ENCODE data around the gene MAGI2.

MAGI2 gene

DNA sequence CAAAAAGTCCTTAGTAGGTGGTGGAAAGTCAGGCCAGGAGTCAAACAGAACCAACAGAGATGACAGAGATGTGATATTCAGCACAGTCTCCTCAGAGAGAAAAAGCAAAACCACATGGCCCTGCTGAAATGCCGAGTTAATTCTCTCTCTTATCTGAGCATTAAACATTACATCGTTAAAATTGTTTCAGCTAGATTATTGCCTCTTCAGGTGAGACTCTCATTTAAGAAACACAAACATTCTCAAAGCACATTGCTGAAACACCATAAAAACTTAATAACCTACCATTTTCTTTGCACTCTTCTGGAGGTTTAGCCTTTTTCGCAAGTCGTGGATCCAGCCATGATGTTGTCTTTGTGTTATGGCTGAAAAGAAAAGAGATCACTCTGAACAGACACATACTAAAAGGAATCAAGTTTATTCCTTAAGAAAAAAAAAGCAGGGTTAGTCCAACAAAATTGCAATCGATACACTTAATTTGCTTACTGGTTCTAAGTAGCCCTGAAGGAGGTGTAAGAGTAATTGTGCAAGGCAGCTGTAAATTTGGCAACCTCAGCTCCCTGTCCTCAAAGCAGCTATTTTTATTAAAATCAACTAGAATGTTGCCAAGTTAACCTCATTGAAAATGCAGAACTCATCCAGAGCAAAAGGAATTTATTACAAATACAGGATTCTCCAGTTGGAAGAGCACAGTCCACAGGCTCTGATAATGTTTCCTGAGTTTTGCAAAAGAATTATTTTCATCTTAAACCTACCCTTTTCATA, 963.8 kb downstream of the MAGI2 start:
- no peaks in the 10 kb centered on the region for H3K9me3 ChIP-seq (ENCODE audit: control insufficient read depth, low read length)
- H3K4me1 ChIP-seq (ENCODE audit: control insufficient read depth, insufficient read depth, low read length, poor library complexity, severe bottlenecking), result no peaks in the 10 kb centered on the region
- no peaks in the 10 kb centered on the region for H3K27me3 ChIP-seq (replicated peaks; ENCODE audit: control insufficient read depth, insufficient read depth, low read length, poor library complexity, severe bottlenecking)
- H3K27ac ChIP-seq (ENCODE audit: insufficient read depth, low read length, poor library complexity, severe bottlenecking), result no peak overlapping the region
- no peaks in the 10 kb centered on the region for H3K36me3 ChIP-seq (ENCODE audit: control insufficient read depth, insufficient read depth, low read length)
- no peak for DNase-seq
- H3K4me3 ChIP-seq (ENCODE audit: insufficient read depth, low read depth, low read length, poor library complexity, severe bottlenecking), result no peak overlapping the region

DNA sequence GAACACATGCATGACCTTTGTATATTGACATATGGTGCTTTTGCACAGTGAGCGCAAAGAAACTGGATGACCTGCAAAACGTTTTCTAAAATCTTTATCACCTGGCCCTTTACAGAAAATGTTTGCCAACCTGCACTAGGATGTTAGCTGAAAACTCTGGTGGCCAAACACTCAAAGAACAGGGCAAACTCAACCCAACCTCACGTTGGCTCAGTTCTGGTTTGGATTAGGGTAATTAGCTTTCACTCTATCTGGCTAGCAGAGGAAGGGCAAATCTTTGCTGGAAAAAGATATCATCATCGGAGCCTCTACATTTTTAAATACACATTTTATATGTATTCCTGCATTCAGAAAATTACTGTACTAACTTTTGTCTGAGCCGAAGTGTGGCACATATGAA, 966.0 kb downstream of the MAGI2 start:
- Histone ChIP-seq H3K27me3 (replicated peaks; ENCODE audit: control insufficient read depth, insufficient read depth, low read length, poor library complexity, severe bottlenecking) (no peaks in the 10 kb centered on the region), H3K9me3 (ENCODE audit: control insufficient read depth, low read length) (no peaks in the 10 kb centered on the region), H3K36me3 (ENCODE audit: control insufficient read depth, insufficient read depth, low read length) (no peaks in the 10 kb centered on the region), H3K4me3 (ENCODE audit: insufficient read depth, low read depth, low read length, poor library complexity, severe bottlenecking) (no peak overlapping the region), H3K27ac (ENCODE audit: insufficient read depth, low read length, poor library complexity, severe bottlenecking) (no peak overlapping the region), H3K4me1 (ENCODE audit: control insufficient read depth, insufficient read depth, low read length, poor library complexity, severe bottlenecking) (no peaks in the 10 kb centered on the region)
- no peak for DNase-seq

GRCh38 chr7:78479348-78479747, 974.1 kb downstream of the MAGI2 start:
- Histone ChIP-seq H3K4me1 (ENCODE audit: control insufficient read depth, insufficient read depth, low read length, poor library complexity, severe bottlenecking) (no peaks in the 10 kb centered on the region), H3K36me3 (ENCODE audit: control insufficient read depth, insufficient read depth, low read length) (no peaks in the 10 kb centered on the region), H3K4me3 (ENCODE audit: insufficient read depth, low read depth, low read length, poor library complexity, severe bottlenecking) (no peak overlapping the region), H3K9me3 (ENCODE audit: control insufficient read depth, low read length) (no peaks in the 10 kb centered on the region), H3K27me3 (replicated peaks; ENCODE audit: control insufficient read depth, insufficient read depth, low read length, poor library complexity, severe bottlenecking) (no peaks in the 10 kb centered on the region), H3K27ac (ENCODE audit: insufficient read depth, low read length, poor library complexity, severe bottlenecking) (no peak overlapping the region)
- DNase-seq, result no peak

- H3K4me1 ChIP-seq (ENCODE audit: control insufficient read depth, insufficient read depth, low read length, poor library complexity, severe bottlenecking), result no peaks in the 10 kb centered on the region
- H3K4me3 ChIP-seq (ENCODE audit: insufficient read depth, low read depth, low read length, poor library complexity, severe bottlenecking), result no peak overlapping the region
- H3K27me3 ChIP-seq (replicated peaks; ENCODE audit: control insufficient read depth, insufficient read depth, low read length, poor library complexity, severe bottlenecking), result no peaks in the 10 kb centered on the region
- H3K9me3 ChIP-seq (ENCODE audit: control insufficient read depth, low read length), result no peaks in the 10 kb centered on the region
- no peaks in the 10 kb centered on the region for H3K36me3 ChIP-seq (ENCODE audit: control insufficient read depth, insufficient read depth, low read length)
- no peak overlapping the region for H3K27ac ChIP-seq (ENCODE audit: insufficient read depth, low read length, poor library complexity, severe bottlenecking)
- DNase-seq, result no peak
Observed at GRCh38 chr7:78476851-78477405, 976.5 kb downstream of the MAGI2 start.

- no peak overlapping the region for H3K27ac ChIP-seq (ENCODE audit: insufficient read depth, low read length, poor library complexity, severe bottlenecking)
- H3K27me3 ChIP-seq (replicated peaks; ENCODE audit: control insufficient read depth, insufficient read depth, low read length, poor library complexity, severe bottlenecking), result no peaks in the 10 kb centered on the region
- no peak overlapping the region for H3K4me3 ChIP-seq (ENCODE audit: insufficient read depth, low read depth, low read length, poor library complexity, severe bottlenecking)
- no peaks in the 10 kb centered on the region for H3K4me1 ChIP-seq (ENCODE audit: control insufficient read depth, insufficient read depth, low read length, poor library complexity, severe bottlenecking)
- H3K9me3 ChIP-seq (ENCODE audit: control insufficient read depth, low read length), result no peaks in the 10 kb centered on the region
- no peaks in the 10 kb centered on the region for H3K36me3 ChIP-seq (ENCODE audit: control insufficient read depth, insufficient read depth, low read length)
- no peak for DNase-seq
Observed at GRCh38 chr7:78473571-78474301, 979.7 kb downstream of the MAGI2 start.

DNA sequence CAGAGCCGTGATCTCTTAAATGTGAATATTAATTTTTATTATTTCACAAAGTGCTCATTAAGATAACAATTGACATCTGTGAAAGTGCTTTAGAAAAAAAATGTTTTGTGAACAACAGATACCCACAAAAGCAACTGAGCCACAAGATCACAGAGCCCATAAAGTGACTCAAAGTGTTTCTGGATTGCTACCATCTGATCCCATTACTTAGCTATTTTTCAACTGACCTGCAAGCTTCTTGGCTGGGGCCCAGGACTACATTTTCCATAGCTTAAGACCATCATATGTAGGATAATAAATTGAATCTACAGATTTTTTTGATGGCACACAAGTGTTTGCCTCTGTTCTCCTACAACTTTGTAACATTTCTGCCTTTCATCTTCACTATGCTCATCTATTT, 980.4 kb downstream of the MAGI2 start:
- no peak overlapping the region for H3K4me3 ChIP-seq (ENCODE audit: insufficient read depth, low read depth, low read length, poor library complexity, severe bottlenecking)
- DNase-seq, result no peak

GRCh38 chr7:78472519-78472918, 980.9 kb downstream of the MAGI2 start:
- no peaks in the 10 kb centered on the region for H3K9me3 ChIP-seq (ENCODE audit: control insufficient read depth, low read length)
- no peaks in the 10 kb centered on the region for H3K4me1 ChIP-seq (ENCODE audit: control insufficient read depth, insufficient read depth, low read length, poor library complexity, severe bottlenecking)
- no peak overlapping the region for H3K27ac ChIP-seq (ENCODE audit: insufficient read depth, low read length, poor library complexity, severe bottlenecking)
- DNase-seq, result no peak
- no peaks in the 10 kb centered on the region for H3K36me3 ChIP-seq (ENCODE audit: control insufficient read depth, insufficient read depth, low read length)
- no peak overlapping the region for H3K4me3 ChIP-seq (ENCODE audit: insufficient read depth, low read depth, low read length, poor library complexity, severe bottlenecking)
- H3K27me3 ChIP-seq (replicated peaks; ENCODE audit: control insufficient read depth, insufficient read depth, low read length, poor library complexity, severe bottlenecking), result no peaks in the 10 kb centered on the region

More for the DNA sequence above, 980.4 kb downstream of the MAGI2 start:
- H3K27ac ChIP-seq (ENCODE audit: insufficient read depth, low read length, poor library complexity, severe bottlenecking), result no peak overlapping the region
- no peaks in the 10 kb centered on the region for H3K27me3 ChIP-seq (replicated peaks; ENCODE audit: control insufficient read depth, insufficient read depth, low read length, poor library complexity, severe bottlenecking)
- H3K4me1 ChIP-seq (ENCODE audit: control insufficient read depth, insufficient read depth, low read length, poor library complexity, severe bottlenecking), result no peaks in the 10 kb centered on the region
- no peaks in the 10 kb centered on the region for H3K9me3 ChIP-seq (ENCODE audit: control insufficient read depth, low read length)
- no peaks in the 10 kb centered on the region for H3K36me3 ChIP-seq (ENCODE audit: control insufficient read depth, insufficient read depth, low read length)

GRCh38 chr7:78465894-78466293, 987.6 kb downstream of the MAGI2 start:
- Histone ChIP-seq H3K4me1 (ENCODE audit: control insufficient read depth, insufficient read depth, low read length, poor library complexity, severe bottlenecking) (no peaks in the 10 kb centered on the region), H3K27ac (ENCODE audit: insufficient read depth, low read length, poor library complexity, severe bottlenecking) (no peak overlapping the region), H3K36me3 (ENCODE audit: control insufficient read depth, insufficient read depth, low read length) (no peaks in the 10 kb centered on the region), H3K9me3 (ENCODE audit: control insufficient read depth, low read length) (no peaks in the 10 kb centered on the region), H3K4me3 (ENCODE audit: insufficient read depth, low read depth, low read length, poor library complexity, severe bottlenecking) (no peak overlapping the region), H3K27me3 (replicated peaks; ENCODE audit: control insufficient read depth, insufficient read depth, low read length, poor library complexity, severe bottlenecking) (no peaks in the 10 kb centered on the region)
- DNase-seq, result no peak

DNA sequence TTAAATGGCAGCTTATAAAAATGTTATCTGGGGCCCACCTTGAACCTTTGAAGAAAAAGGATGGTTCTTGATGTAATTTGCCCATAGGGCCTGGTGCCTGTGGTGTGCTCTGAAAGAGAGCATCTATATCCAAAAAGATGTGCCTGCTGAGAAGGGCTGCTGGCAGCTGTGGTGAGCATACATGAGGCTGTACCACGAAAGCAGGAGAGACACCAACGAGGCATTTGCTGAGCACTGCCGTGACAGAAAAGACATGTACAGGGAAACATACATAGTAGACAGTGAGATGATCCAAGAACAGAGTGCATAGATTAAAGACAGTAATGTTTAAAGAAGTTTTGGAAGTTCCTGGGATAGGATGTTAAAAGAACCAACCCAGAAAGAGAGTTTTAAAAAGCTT, 990.4 kb downstream of the MAGI2 start:
- no peaks in the 10 kb centered on the region for H3K27me3 ChIP-seq (replicated peaks; ENCODE audit: control insufficient read depth, insufficient read depth, low read length, poor library complexity, severe bottlenecking)
- no peaks in the 10 kb centered on the region for H3K9me3 ChIP-seq (ENCODE audit: control insufficient read depth, low read length)
- H3K36me3 ChIP-seq (ENCODE audit: control insufficient read depth, insufficient read depth, low read length), result no peaks in the 10 kb centered on the region
- no peak for DNase-seq
- no peak overlapping the region for H3K4me3 ChIP-seq (ENCODE audit: insufficient read depth, low read depth, low read length, poor library complexity, severe bottlenecking)
- H3K4me1 ChIP-seq (ENCODE audit: control insufficient read depth, insufficient read depth, low read length, poor library complexity, severe bottlenecking), result no peaks in the 10 kb centered on the region
- no peak overlapping the region for H3K27ac ChIP-seq (ENCODE audit: insufficient read depth, low read length, poor library complexity, severe bottlenecking)

DNA sequence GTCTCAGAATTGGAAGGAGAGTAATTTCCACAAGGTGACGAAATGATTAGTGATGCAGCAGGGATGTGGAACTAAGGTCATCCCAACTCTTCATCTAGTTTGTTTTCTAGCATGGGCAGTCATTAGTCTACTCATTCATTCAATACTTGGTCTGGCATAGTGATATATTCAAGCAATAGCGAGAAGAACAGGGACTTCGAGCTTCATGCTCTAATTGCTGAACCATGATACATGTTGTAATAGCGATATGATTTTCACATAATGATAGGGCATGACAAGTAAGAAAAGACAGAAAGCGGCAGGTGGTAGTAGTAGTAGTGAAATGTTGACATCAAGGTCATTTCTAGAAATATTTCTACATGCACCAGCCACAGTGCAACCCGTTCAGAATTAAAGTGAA, 1002.8 kb downstream of the MAGI2 start:
- Histone ChIP-seq H3K4me1 (ENCODE audit: control insufficient read depth, insufficient read depth, low read length, poor library complexity, severe bottlenecking) (no peaks in the 10 kb centered on the region), H3K27ac (ENCODE audit: insufficient read depth, low read length, poor library complexity, severe bottlenecking) (no peak overlapping the region), H3K4me3 (ENCODE audit: insufficient read depth, low read depth, low read length, poor library complexity, severe bottlenecking) (no peak overlapping the region), H3K36me3 (ENCODE audit: control insufficient read depth, insufficient read depth, low read length) (no peaks in the 10 kb centered on the region), H3K27me3 (replicated peaks; ENCODE audit: control insufficient read depth, insufficient read depth, low read length, poor library complexity, severe bottlenecking) (no peaks in the 10 kb centered on the region), H3K9me3 (ENCODE audit: control insufficient read depth, low read length) (no peaks in the 10 kb centered on the region)
- DNase-seq, result no peak
